Activated CD4-positive, alpha-beta T cell treated with anti-CD3 and anti-CD28 coated beads, Interleukin-2, amount 10 ng/mL, durations not matched to agents 7 days and 5 days (primary cell): ENCODE data around the gene KCNK13. TPM values are rescaled to one million over a fixed set of nuclear protein-coding genes. Genes with fewer than 3 reads are reported as not detected.
A peak's percentile ranks its signal among the peaks of the same experiment; 100 is the strongest.
"Not testable (repeated sequence)": the region's sequence is repeated elsewhere in the genome, so short reads cannot be mapped to it uniquely, and the experiment has no call there.

Experiments
- CTCF ChIA-PET: fragments of 350-600 bp; sonication (Branson Sonifier 250); formaldehyde crosslinking; loops from one replicate; lab custom pipeline; 2021; ENCODE audit warnings: antibody characterized with exemption; lab: Charles Lee
- POLR2A ChIA-PET: fragments of 350-600 bp; sonication (Branson Sonifier 250); formaldehyde crosslinking; loops from one replicate; lab custom pipeline; 2021; ENCODE audit warnings: antibody characterized with exemption; lab: Charles Lee
- DNase-seq: peaks from one replicate; pipeline ENCODE4 v3.0.0-alpha.2; 2020
- H3K27ac Mint-ChIP-seq: one replicate; pipeline ENCODE4 v1.8.0; 2021; ENCODE audit warnings: mild to moderate bottlenecking, moderate library complexity, mixed read lengths
- H3K27me3 Mint-ChIP-seq: one replicate; pipeline ENCODE4 v1.8.0; 2021; ENCODE audit warnings: mixed read lengths
- H3K36me3 Mint-ChIP-seq: one replicate; pipeline ENCODE4 v1.8.0; 2021; ENCODE audit warnings: low read depth, mixed read lengths
- H3K4me1 Mint-ChIP-seq: one replicate; pipeline ENCODE4 v1.8.0; 2021; ENCODE audit warnings: mixed read lengths
- H3K4me3 Mint-ChIP-seq: one replicate; pipeline ENCODE4 v1.8.0; 2021; ENCODE audit warnings: mild to moderate bottlenecking, moderate library complexity, mixed read lengths
- H3K9me3 Mint-ChIP-seq: one replicate; pipeline ENCODE4 v1.8.0; 2021; ENCODE audit warnings: mixed read lengths
- total RNA-seq, 2 experiments: library from RNA; stranded (reverse); gene quantifications; one replicate each; pipeline ENCODE4 v1.2.3, GENCODE V29; 2021

Gene KCNK13
- total RNA-seq, 2 experiments from 2014 or later, result not detected

DNA sequence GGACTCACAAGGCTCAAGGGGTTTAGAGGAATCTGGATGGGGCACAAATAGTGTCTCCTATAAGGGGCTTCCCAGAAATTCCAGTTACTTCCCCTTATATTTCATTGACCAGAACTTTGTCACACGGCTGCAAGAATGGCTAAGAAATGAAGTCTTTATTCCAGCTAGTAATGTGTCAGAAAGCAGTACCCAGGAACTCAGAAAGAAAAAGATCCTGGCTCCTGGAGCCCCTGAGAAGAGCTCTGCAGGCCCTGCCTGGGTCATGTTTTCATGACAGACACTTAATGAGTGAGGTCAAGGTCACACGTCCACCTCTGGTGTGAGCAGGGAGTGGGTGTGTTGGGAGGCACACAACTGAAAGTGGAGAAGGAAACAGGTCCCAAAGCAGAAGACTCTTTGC is 17.8 kb downstream of the KCNK13 start:
- no peak for DNase-seq
- H3K4me1 Mint-ChIP-seq, result no peaks in the 10 kb centered on the region
- no peaks in the 10 kb centered on the region for H3K36me3 Mint-ChIP-seq
- CTCF ChIA-PET, result no interaction called here
- H3K27me3 Mint-ChIP-seq, result peaks cover 46% of the 10 kb centered on the region
- no peaks in the 10 kb centered on the region for H3K9me3 Mint-ChIP-seq
- no peak overlapping the region for H3K27ac Mint-ChIP-seq
- no peak overlapping the region for H3K4me3 Mint-ChIP-seq
- POLR2A ChIA-PET, result no interaction called here

DNA sequence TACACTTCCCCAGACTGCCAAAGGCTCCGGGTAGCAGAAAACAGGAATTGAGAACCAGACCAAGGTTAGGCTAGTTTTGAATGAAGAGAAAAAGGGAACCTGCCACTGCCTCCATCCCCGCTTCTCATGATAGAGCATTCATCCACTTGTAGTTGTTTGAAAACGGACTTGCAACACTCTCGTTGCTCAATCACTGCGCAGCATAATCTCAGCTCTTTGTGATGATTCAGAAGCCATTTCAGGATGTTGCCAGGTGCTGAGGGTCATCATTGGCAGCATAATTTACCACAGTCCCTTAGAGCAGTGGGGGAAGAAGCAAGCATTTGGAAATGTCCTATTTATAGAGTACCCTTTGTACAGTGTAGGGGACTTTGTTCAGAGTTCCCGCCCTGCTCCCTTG is 25.6 kb downstream of the KCNK13 start:
- Mint-ChIP-seq H3K27ac (no peak overlapping the region), H3K36me3 (no peaks in the 10 kb centered on the region), H3K27me3 (peaks cover 23% of the 10 kb centered on the region), H3K4me3 (no peak overlapping the region), H3K9me3 (no peaks in the 10 kb centered on the region), H3K4me1 (no peaks in the 10 kb centered on the region)
- DNase-seq, result no peak
- POLR2A ChIA-PET, result no interaction called here
- CTCF ChIA-PET, result no interaction called here

DNA sequence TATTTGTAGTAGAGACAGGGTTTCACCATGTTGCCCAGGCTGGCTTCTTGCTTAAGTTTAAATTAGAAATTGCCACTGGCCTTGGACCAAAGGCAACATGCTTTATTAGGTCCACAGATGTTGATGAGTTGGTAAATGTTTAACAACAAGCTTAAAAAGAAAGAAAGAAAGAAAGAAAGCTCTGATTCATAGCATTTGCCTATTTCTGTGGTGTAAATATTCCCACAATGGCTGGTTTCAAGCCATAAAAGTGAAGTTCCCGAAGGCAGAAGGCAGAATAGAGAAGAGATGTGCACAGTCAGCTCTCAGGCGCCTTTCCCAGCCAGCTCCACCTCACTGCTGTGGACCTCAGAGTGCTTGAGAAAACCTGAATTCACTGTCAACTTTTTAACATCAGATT is 26.4 kb downstream of the KCNK13 start:
- H3K4me3 Mint-ChIP-seq, result no peak overlapping the region
- POLR2A ChIA-PET, result no interaction called here
- CTCF ChIA-PET, result interaction anchor here (0.8 kb wide), 1 partner anchor 10 kb away, joined by 3 read pairs; no protein-coding TSS in a partner anchor

DNA sequence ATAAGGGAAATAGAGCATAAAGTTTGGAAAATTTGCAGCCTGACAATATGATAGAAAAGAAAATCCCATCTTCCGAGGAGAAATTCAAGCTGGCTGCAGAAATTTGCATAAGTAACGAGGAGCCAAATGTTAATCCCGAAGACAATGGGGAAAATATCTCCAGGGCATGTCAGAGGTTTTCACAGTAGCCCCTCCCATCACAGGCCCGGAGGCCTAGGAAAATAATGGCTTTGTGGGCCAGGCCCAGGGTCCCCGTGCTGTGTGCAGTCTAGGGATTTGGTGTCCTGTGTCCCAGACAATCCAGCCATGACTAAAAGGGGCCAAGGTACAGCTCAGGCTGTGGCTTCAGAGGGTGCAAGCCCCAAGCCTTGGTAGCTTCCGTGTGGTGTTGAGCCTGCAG is 27.7 kb downstream of the KCNK13 start:
- POLR2A ChIA-PET, H3K36me3 Mint-ChIP-seq, CTCF ChIA-PET, H3K9me3 Mint-ChIP-seq, H3K27ac Mint-ChIP-seq, H3K4me3 Mint-ChIP-seq, H3K27me3 Mint-ChIP-seq, DNase-seq: not testable (repeated sequence)
- H3K4me1 Mint-ChIP-seq, result peaks cover 11% of the 10 kb centered on the region

More for the DNA sequence above, 26.4 kb downstream of the KCNK13 start:
- DNase-seq, result no peak
- Mint-ChIP-seq H3K36me3 (no peaks in the 10 kb centered on the region), H3K27ac (no peak overlapping the region), H3K9me3 (no peaks in the 10 kb centered on the region), H3K27me3 (peaks cover 17% of the 10 kb centered on the region), H3K4me1 (peaks cover 1% of the 10 kb centered on the region)

DNA sequence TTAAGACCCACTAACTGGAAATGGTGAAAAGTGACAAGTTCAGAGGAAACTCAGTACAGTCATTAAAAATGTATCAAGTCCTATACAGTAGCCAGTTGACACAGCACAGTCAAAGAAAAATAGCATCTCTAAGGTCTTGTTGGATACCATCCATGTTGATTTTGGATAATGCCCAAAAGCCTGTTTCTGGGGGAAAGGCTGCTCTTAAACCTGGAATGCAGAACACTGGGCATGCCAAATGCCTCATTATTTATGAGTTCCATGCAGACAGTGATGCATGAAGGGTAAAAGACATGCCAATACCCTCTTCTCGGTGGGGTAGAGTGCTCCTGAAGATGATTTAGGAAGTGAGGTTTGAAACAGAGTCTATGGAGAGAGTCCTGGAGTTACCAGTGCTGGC is 29.6 kb downstream of the KCNK13 start:
- peaks cover 10% of the 10 kb centered on the region for H3K9me3 Mint-ChIP-seq
- no peak overlapping the region for H3K4me3 Mint-ChIP-seq
- H3K27me3 Mint-ChIP-seq, result peaks cover 6% of the 10 kb centered on the region
- peaks cover 13% of the 10 kb centered on the region for H3K4me1 Mint-ChIP-seq
- no peak overlapping the region for H3K27ac Mint-ChIP-seq
- DNase-seq, result no peak
- ChIA-PET POLR2A (no interaction called here), CTCF (no interaction called here)
- H3K36me3 Mint-ChIP-seq, result no peaks in the 10 kb centered on the region

DNA sequence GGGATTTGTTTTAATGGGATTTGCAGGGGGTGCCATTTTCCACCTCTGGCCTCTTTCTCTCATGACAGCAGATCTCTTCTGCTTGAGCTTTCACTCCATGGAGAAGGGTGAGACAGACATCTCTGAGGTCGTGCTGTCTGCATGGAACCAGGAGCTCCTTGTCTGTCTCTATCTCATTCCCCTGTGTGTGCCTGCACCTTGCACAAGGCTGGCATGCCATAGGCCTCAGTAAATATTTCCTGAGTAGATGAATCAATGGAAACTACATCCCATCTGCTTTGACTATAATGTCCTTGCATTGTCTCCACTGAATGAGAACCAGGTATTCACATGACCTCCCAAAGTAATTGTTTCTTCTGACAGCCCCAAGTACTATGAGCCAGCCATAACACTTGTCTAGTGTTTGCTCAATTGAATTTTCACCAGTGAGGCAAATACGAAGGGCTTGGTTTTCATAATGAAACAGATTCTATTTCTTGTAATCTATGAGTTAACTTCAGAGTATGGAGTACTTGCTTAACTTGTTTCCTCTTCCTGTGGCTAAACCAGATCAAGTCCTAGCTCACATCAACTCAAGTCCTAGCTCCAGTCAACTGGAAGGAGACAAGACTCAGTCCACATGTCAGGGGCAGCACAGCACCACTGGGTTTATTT is 32.3 kb downstream of the KCNK13 start:
- H3K4me3 Mint-ChIP-seq, result no peak overlapping the region
- peaks cover 2% of the 10 kb centered on the region for H3K27me3 Mint-ChIP-seq
- POLR2A ChIA-PET, result no interaction called here
- H3K4me1 Mint-ChIP-seq, result peaks cover 13% of the 10 kb centered on the region
- CTCF ChIA-PET, result no interaction called here
- H3K9me3 Mint-ChIP-seq, result peaks cover 10% of the 10 kb centered on the region
- H3K27ac Mint-ChIP-seq, result peak overlapping the region; percentile 62
- DNase-seq, result no peak
- H3K36me3 Mint-ChIP-seq, result no peaks in the 10 kb centered on the region

DNA sequence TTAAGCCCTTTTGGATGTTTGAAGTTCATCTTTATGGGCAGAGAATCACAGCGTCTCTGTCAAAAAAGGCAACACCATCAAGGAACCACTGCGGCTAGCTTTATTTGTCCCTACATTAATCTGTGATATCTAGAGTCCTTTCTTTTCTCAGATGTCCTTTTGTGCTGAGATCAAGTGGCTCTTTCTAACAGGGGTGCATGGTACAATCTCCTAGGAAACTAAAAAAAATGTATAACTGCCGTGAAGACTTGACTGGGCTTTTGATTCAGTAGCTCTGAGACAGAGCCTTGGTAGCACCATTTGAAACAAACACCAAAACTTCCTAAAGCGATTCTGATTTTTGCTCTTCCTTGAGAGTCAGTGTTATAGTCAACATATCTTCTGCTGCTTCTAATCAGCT is 33.3 kb downstream of the KCNK13 start:
- H3K4me1 Mint-ChIP-seq, result peaks cover 14% of the 10 kb centered on the region
- no peak overlapping the region for H3K27ac Mint-ChIP-seq
- H3K27me3 Mint-ChIP-seq, result peaks cover 2% of the 10 kb centered on the region
- peaks cover 10% of the 10 kb centered on the region for H3K9me3 Mint-ChIP-seq
- CTCF ChIA-PET, result interaction anchor here (0.8 to 1.3 kb wide), 2 partner anchors 22 to 24 kb away, joined by 3 read pairs; no protein-coding TSS in a partner anchor
- no peak for DNase-seq
- POLR2A ChIA-PET, result no interaction called here
- no peak overlapping the region for H3K4me3 Mint-ChIP-seq
- no peaks in the 10 kb centered on the region for H3K36me3 Mint-ChIP-seq

DNA sequence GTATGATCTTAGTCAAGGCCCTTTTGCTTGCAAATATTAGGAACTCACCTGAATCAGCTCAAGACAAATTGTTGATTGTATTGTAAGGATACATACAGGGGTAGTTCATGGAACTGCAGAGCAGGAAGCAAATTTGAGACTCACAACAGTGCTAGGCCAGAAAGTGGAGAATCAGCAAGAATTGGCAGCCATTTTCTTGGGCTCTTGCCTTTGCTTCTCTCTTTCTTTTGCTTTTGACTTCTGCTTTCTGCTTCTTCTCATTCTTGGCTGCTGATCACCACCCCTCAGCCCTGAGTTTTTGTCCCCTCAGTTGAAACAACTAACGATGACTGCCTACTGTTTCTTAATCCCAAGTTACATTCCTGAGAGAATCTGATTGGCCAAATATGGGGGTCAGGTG is 34.8 kb downstream of the KCNK13 start:
- Mint-ChIP-seq H3K27me3 (no peaks in the 10 kb centered on the region), H3K27ac (no peak overlapping the region), H3K9me3 (peaks cover 10% of the 10 kb centered on the region), H3K4me1 (peaks cover 14% of the 10 kb centered on the region), H3K4me3 (no peak overlapping the region), H3K36me3 (no peaks in the 10 kb centered on the region)
- POLR2A ChIA-PET, result no interaction called here
- DNase-seq, result no peak
- CTCF ChIA-PET, result interaction anchor here (0.9 to 1.3 kb wide), 2 partner anchors 23 to 123 kb away, joined by 3 read pairs; no protein-coding TSS in a partner anchor

DNA sequence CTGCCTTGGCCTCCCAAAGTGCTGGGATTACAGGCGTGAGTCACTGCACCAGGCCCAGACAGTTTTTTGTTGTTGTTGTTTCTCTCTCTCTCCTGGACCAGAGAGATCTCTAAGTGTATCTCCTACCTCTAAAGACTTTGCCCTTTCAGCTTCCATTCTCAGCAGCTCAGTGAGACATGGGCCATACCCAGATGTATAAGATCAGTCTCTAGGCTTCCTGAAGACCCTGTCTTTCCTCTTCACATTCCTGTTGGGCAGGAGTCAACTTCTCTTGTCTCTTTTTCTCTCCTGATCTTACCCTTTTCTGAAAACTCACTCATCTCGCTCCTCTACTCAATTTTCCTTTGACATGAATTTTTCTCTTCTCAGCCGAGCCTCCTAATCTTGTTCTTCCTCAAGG is 42.0 kb downstream of the KCNK13 start:
- Mint-ChIP-seq H3K9me3 (no peaks in the 10 kb centered on the region), H3K27ac (no peak overlapping the region), H3K4me3 (no peak overlapping the region), H3K4me1 (peaks cover 2% of the 10 kb centered on the region), H3K27me3 (no peaks in the 10 kb centered on the region), H3K36me3 (no peaks in the 10 kb centered on the region)
- ChIA-PET POLR2A (no interaction called here), CTCF (no interaction called here)
- DNase-seq, result no peak

DNA sequence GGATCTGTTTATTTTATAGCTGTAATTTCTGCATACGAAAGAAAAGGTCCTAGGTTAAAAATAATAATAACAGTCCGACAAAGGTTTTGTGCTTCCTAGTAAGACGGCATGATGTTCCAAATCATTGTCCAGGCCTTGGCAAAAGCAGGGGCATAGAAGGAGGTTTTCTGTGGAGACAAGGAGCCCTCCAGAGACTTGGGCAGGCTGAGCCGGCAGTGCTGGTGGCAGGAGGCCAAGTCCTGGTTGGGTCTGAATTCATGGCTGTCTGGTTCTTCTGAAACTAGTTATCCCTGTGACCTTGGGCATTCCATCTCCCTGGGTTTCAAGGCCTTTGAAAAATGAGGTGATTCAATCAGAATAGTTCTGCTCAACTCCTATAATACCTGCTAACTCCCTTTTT is 44.0 kb downstream of the KCNK13 start:
- ChIA-PET POLR2A (no interaction called here), CTCF (no interaction called here)
- no peaks in the 10 kb centered on the region for H3K9me3 Mint-ChIP-seq
- H3K27me3 Mint-ChIP-seq, result no peaks in the 10 kb centered on the region
- DNase-seq, result no peak
- no peaks in the 10 kb centered on the region for H3K4me1 Mint-ChIP-seq
- H3K4me3 Mint-ChIP-seq, result no peak overlapping the region
- no peaks in the 10 kb centered on the region for H3K36me3 Mint-ChIP-seq
- no peak overlapping the region for H3K27ac Mint-ChIP-seq

DNA sequence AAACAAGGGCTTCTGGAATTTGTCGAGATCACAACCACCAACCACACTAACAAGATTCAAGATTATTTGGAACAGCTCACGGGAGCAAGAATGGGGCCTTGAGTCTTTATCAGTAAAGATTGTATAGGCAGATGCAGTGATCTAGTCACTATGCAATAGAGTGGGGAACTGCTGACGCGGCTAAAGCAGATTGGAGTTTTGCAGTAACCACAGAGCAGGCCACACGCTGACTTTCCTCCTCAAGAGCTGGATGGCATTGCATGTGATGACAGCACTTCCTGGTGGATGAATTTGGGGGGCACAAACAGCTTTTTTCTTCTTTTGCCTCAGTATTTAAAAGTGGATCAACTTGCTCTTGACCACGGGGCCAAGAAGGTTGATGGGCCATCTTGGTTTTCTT is 46.0 kb downstream of the KCNK13 start:
- Mint-ChIP-seq H3K4me1 (no peaks in the 10 kb centered on the region), H3K36me3 (no peaks in the 10 kb centered on the region), H3K27me3 (peaks cover 9% of the 10 kb centered on the region), H3K9me3 (no peaks in the 10 kb centered on the region), H3K4me3 (no peak overlapping the region), H3K27ac (no peak overlapping the region)
- ChIA-PET CTCF (no interaction called here), POLR2A (no interaction called here)
- no peak for DNase-seq

DNA sequence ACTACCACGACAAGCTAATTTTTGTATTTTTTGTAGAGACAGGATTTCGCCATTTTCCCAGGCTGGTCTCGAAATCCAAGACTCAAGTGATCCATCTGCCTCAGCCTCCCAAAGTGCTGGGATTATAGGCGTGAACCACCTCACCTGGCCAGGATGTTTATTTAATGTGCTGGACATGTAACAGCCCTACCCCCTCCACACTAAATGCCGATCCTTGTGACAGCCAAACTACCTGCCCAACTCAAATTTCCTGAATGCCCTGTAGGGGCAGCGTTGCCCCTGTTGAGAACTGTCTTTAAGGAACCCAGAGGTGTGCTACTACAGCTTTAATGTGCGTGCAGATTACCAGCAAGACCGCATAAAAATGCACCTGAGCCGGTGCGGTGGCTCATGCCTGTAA is 48.1 kb downstream of the KCNK13 start:
- CTCF ChIA-PET, result interaction anchor here (0.7 kb wide), 1 partner anchor 150 kb away, joined by 4 read pairs; no protein-coding TSS in a partner anchor
- no peaks in the 10 kb centered on the region for H3K4me1 Mint-ChIP-seq
- H3K9me3 Mint-ChIP-seq, result no peaks in the 10 kb centered on the region
- H3K27ac Mint-ChIP-seq, result no peak overlapping the region
- H3K4me3 Mint-ChIP-seq, result no peak overlapping the region
- POLR2A ChIA-PET, result no interaction called here
- DNase-seq, result no peak
- no peaks in the 10 kb centered on the region for H3K36me3 Mint-ChIP-seq
- peaks cover 12% of the 10 kb centered on the region for H3K27me3 Mint-ChIP-seq

DNA sequence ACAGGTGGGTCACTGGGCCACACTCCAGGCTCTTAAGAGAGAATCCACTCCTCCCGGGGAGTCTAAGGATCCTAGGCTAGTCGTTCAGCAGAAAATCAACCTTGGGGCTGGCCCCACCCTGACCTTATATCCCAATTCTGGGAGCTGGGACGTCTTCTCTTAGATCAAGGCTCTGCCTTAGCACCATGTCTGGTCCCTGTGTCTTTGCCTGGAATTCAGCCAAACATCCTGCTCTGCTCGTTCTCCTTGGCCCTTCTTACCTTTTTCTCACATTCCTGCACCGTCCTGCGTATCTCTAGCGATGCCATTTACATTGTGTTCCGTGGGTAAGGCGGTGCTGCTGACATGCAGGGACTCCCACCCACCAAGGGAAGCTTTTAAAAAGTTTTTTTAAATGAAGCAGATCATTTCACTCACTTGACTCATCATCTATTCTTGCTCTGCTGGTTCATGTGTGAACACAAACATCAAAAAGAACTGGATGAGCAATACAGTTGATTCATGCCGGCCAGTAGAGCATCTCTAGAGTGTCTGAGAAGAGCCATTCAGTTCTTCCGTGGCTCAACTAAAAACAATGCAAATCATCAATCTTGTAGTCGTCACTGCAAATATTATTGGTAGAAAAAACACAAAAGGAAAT is 50.2 kb downstream of the KCNK13 start:
- Mint-ChIP-seq H3K9me3 (no peaks in the 10 kb centered on the region), H3K4me3 (no peak overlapping the region), H3K36me3 (no peaks in the 10 kb centered on the region), H3K27ac (no peak overlapping the region), H3K27me3 (peaks cover 19% of the 10 kb centered on the region), H3K4me1 (no peaks in the 10 kb centered on the region)
- ChIA-PET POLR2A (no interaction called here), CTCF (no interaction called here)
- DNase-seq, result no peak
